ENCODE measurements around the gene MS4A5. TPM values are rescaled to one million over a fixed set of nuclear protein-coding genes. Genes with fewer than 3 reads are reported as not detected.

Gene MS4A5
- total RNA-seq, 1 experiment from 2014 or later = not detected

DNA sequence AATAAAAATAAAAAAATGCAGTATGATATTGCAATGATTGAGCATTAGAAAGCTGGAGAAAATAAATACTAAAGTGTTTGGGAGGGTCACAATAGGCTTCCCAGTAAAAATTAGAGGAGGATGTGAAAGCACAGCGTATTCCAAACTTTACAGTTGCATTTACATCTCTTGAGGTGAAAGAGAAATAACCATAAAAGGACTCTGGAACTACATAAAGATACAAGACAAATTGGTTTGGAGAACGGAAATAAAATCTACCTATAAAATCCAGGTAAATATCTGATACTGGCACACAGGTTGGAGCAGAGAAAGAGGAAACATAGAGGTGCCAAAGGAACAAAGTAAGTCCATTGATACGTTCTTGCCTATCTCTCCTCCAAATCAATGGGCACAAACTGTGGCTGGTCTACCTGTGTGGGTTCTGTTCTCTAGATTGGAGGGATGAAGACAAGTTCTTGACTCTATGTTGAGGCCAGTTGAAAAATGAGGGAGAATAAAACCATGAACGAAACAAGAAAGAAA is 63.2 kb downstream of the MS4A5 start, which contains the start of gene MS4A12:
MS4A12 (plus strand) TSS at position 291 of the 522 bp plus-strand sequence. CDS start 4,541 bp downstream, outside the sequence.
- no peak for DNase-seq
- CTCF ChIA-PET = no interaction called here
- Histone ChIP-seq H3K4me1 (replicated peaks; ENCODE audit: insufficient read depth) (no peaks in the 10 kb centered on the region), H3K9me3 (ENCODE audit: insufficient read depth, low read depth) (no peaks in the 10 kb centered on the region), H4K20me1 (ENCODE audit: insufficient read depth) (no peaks in the 10 kb centered on the region), H2AFZ (no peak within 1 kb of the TSS), H3K4me2 (no peak within 1 kb of the TSS), H3K36me3 (ENCODE audit: low read depth) (no peaks in the 10 kb centered on the region), H3K79me2 (ENCODE audit: low read depth) (no peaks in the 10 kb centered on the region), H3K27me3 (ENCODE audit: insufficient read depth, low read depth) (peaks cover 21% of the 10 kb centered on the region), H3K9me2 (ENCODE audit: insufficient read depth) (no peaks in the 10 kb centered on the region), H3K27ac (no peak within 1 kb of the TSS), H3F3A (ENCODE audit: insufficient read depth, low read depth) (no peaks in the 10 kb centered on the region), H3K4me3 (no peak within 1 kb of the TSS)
- intact Hi-C loops (cut with micrococcal nuclease; ENCODE audit: unreplicated experiment) = no loop called here
- POLR2A ChIA-PET (ENCODE audit: unreplicated experiment) = no interaction called here
- TF ChIP-seq, protein P1, sequence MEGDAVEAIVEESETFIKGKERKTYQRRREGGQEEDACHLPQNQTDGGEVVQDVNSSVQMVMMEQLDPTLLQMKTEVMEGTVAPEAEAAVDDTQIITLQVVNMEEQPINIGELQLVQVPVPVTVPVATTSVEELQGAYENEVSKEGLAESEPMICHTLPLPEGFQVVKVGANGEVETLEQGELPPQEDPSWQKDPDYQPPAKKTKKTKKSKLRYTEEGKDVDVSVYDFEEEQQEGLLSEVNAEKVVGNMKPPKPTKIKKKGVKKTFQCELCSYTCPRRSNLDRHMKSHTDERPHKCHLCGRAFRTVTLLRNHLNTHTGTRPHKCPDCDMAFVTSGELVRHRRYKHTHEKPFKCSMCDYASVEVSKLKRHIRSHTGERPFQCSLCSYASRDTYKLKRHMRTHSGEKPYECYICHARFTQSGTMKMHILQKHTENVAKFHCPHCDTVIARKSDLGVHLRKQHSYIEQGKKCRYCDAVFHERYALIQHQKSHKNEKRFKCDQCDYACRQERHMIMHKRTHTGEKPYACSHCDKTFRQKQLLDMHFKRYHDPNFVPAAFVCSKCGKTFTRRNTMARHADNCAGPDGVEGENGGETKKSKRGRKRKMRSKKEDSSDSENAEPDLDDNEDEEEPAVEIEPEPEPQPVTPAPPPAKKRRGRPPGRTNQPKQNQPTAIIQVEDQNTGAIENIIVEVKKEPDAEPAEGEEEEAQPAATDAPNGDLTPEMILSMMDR (conservative IDR thresholded peaks at IDR 0.05) = no peak
- no peak for TF ChIP-seq EZH2 (IDR thresholded peaks at IDR 0.05; ENCODE audit: low read depth)
- BruUV-seq (replicated peaks) = no TSS peak

DNA sequence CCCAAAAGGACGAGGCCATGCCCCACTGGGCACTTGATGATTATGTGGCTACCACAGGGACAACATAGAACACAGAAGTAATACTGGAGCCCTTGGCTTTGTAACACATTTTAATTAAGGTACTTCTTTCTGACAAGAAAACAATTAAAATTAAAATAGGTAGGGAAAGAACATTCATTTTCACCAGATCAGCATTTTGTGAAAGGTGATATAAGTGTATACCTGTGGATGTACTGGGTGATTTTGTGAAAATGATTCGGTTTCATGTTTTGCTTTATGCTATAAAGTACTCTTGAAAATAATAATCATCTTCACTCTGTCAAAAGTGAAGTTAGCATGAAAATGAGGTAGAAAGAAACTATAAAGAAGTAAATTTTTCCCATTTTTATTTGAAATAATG is 64.1 kb downstream of the MS4A5 start:
- Histone ChIP-seq H3K4me3 (no peak overlapping the region), H3K9me3 (ENCODE audit: insufficient read depth, low read depth) (no peaks in the 10 kb centered on the region), H3K27ac (no peak overlapping the region), H3K4me1 (replicated peaks; ENCODE audit: insufficient read depth) (no peaks in the 10 kb centered on the region), H3F3A (ENCODE audit: insufficient read depth, low read depth) (no peaks in the 10 kb centered on the region), H3K4me2 (no peak overlapping the region), H3K79me2 (ENCODE audit: low read depth) (no peaks in the 10 kb centered on the region), H2AFZ (no peak overlapping the region), H3K27me3 (ENCODE audit: insufficient read depth, low read depth) (peaks cover 25% of the 10 kb centered on the region), H3K36me3 (ENCODE audit: low read depth) (no peaks in the 10 kb centered on the region), H4K20me1 (ENCODE audit: insufficient read depth) (no peaks in the 10 kb centered on the region), H3K9me2 (ENCODE audit: insufficient read depth) (no peaks in the 10 kb centered on the region)
- DNase-seq = no peak
- ChIA-PET CTCF (no interaction called here), POLR2A (ENCODE audit: unreplicated experiment) (no interaction called here)
- intact Hi-C loops (cut with micrococcal nuclease; ENCODE audit: unreplicated experiment) = no loop called here
- TF ChIP-seq, protein P1 (conservative IDR thresholded peaks at IDR 0.05) = no peak
- TF ChIP-seq EZH2 (IDR thresholded peaks at IDR 0.05; ENCODE audit: low read depth) = no peak
- BruUV-seq (replicated peaks) = no TSS peak

Other genes starting within 250 kb of the MS4A5 start
- not detected in 2 replicates for gene MS4A6A, start 246.5 kb upstream of the MS4A5 start, total RNA-seq (2021)
- gene MS4A4E, start 186.4 kb upstream of the MS4A5 start, total RNA-seq (2021) = not detected in 2 replicates
- gene MS4A4A, start 148.9 kb upstream of the MS4A5 start, total RNA-seq (2021) = not detected in 2 replicates
- gene MS4A6E, start 102.3 kb upstream of the MS4A5 start, total RNA-seq (2021) = not detected in 2 replicates
- gene MS4A7, start 51.0 kb upstream of the MS4A5 start, total RNA-seq (2021) = not detected in 2 replicates
- gene MS4A14, start 33.1 kb upstream of the MS4A5 start, total RNA-seq (2021) = not detected in 2 replicates
- not detected in 2 replicates for gene MS4A1, start 26.3 kb downstream of the MS4A5 start, total RNA-seq (2021)
- gene MS4A12, start 63.2 kb downstream of the MS4A5 start, total RNA-seq (2021) = not detected in 2 replicates
- gene MS4A13, start 85.8 kb downstream of the MS4A5 start, total RNA-seq (2021) = not detected in 2 replicates